Left lobe of liver (tissue), 2 donors: ENCODE results near the gene SLC35E2B. TPM values are rescaled to one million over a fixed set of nuclear protein-coding genes. Genes with fewer than 3 reads are reported as not detected.

ENCODE experiments used
- ATAC-seq: fragments of 200-7000 bp; cut with Tn5 transposase; one replicate; pipeline ENCODE4 v1.9.1; 2020; ENCODE audit warnings: mild to moderate bottlenecking, moderate library complexity
- DNase-seq: peaks from one replicate; pipeline ENCODE4 v3.0.0-alpha.2; 2020; ENCODE audit warnings: low spot score
- total RNA-seq: library from RNA; stranded (reverse); gene quantifications from one replicate; pipeline ENCODE4 v1.2.1, GENCODE V29; 2021
- donor health status: DM: no; HTN: no; CAD: no; lungs with moderate emphysema.
- donor health status: DM: no; HTN: yes; CAD: no.

Gene SLC35E2B
- total RNA-seq, 1 donor from 2014 or later: 18.6 TPM

DNA sequence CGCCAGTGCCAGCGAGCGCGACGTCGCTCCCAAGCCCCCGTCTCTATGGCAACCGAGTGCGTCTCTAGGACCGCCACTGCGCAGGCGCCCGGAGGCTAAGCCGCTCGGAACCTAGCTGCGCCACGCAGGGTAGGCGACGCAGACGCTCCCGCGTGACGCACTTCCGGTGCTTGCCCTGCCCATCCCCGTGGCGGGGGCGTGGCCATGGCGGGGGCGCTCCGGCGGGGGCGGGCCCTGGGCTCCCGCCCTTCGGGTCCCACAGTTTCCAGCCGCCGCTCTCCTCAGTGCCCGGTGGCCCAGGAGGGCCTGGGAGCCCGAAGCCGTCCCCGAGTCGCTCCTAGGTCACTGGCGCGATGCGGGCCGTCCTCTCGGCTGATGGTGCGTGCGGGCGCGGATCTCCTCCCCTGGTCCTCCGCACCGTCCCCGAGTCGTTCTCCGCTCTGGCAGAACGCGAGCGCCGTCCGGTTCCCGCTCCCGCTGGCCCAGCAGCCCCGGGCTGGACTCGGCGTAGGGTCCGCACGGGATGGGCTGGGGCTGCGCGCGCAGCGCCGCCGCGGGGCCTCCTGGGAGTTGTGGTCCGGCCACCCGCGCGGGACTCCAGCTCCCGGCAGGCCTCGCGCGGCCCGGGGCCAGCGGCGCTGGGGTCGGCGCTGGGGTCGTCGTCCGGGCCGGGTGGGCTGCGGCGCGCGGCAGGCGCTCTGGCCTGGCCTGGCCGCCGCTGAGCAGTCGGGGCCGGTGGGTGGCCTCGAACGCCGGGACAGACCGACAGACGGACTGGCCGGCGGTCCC, 77.1 kb downstream of the SLC35E2B start, which contains the start of gene MIB2:
Gene MIB2, plus strand, starts transcription at position 245 of the 789 bp plus-strand sequence. CDS start 7,953 bp downstream, outside the sequence.
- DNase-seq (peak; percentile 98), ATAC-seq (peak; percentile 87)

DNA sequence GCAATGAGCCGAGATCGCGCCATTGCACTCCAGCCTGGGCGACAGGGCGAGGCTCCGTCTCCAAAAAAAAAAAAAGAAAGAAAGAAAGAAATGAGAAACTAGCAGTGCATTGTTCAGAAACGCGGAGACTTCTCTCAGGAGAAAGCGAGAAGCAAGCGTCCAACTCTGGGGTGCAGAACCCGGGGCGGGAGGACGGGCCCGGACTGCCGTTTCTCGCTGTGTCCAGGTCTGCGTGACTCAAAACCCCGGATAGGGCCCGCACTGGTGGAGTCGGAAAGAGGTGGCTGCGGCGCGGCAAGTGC, 77.7 kb downstream of the SLC35E2B start:
- no peak for ATAC-seq
- no peak for DNase-seq

DNA sequence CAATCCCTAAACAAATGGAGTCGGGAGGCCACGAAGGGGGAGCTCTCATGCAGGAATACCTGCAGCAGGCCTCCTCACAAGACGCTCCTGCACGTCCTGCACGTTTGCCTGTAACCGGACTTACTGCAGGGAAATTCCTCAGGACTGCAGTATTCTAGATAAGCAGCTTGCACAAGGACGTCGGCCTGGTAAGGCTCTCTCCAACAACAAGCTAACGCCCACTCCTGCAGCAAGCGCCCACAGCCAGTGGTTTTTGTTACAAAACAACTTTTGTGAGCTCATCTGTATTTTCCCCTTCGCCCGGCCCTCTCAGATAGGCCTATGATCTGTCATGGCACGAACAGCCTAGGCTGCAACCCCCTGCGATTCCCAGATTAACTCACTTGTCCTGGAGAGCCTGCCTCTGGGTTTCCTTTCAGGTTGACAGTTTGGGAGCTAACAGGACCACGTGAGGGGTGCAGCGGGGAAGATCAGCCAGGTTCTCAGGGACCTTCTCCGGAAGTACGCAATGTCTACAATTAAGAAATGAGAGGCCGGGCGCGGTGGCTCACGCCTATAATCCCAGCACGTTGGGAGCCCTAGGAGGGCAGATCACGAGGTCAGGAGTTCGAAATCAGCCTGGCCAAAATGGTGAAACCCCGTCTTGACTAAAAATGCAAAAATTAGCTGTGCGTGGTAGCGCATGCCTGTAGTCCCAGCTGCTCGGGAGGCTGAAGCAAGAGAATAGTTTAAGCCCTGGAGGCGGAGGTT, 78.2 kb downstream of the SLC35E2B start:
- no peak for DNase-seq
- ATAC-seq: peak; percentile 19

DNA sequence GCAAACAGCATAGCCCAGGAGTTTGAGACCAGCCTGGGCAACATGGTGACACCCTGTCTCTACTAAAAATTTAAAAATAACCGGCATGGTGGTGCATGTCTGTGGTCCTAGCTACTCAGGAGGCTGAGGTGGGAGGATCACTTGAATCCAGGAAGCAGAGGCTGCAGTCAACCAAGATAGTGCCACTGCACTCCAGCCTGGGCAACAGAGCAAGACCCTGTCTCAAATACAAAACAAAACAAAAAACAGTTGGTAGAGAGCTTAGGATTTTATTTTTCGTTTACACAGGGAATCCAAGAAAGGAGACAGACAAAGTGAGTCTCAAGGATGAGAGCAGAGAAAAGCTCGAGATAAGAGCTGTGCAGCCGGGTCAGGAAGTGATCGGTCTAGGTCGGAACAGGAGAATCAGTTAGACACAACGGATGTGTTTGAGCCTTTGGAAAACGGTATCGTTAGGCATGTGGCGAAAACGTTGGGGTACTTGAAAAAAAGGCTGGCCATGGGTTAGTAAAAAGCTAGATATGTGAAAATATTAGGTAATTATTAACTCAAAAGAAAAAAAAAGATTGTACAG, 79.0 kb downstream of the SLC35E2B start:
- no peak for ATAC-seq
- no peak for DNase-seq

DNA sequence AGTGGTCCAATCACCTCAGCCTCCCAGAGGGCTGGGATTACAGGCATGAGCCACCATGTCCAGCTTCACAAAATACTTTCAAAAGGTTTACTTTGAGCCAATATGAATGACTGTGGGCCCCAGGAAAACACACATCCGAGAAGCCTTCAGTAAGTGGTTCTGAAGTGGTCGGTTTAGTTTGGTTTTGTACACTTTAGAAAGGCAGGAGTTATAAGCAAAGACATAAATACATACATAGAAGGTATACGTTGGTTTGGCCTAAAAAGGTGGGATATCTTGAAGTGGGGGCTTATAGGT, 80.5 kb downstream of the SLC35E2B start:
- ATAC-seq: no peak
- no peak for DNase-seq

DNA sequence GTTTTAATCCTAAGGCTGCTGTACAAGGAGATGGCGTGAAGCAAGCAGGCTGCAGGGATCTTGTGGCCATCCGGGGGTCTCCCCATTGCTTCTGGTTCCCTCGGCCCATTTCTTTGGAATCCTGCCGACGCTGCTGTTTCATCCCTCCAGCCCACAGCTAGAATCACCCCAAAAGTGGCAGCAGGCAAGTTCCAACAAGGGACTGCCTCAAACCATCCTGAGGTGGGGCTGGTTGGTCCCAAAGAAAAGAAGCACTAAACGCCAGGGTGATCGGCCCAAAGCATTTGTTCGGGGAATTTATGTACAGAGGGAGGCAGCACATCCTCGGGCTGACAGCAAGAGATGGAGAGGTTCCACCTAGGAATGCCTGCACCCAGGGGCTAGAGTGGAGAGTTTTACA, 81.8 kb downstream of the SLC35E2B start:
- no peak for ATAC-seq
- DNase-seq: no peak

- DNase-seq: no peak
- ATAC-seq: no peak
These were observed 82.6 kb downstream of the SLC35E2B start for GRCh38 chr1:1609822-1610485.

Other genes with a start within 250 kb of the SLC35E2B start
- 2.9 TPM for gene ATAD3C, start 243.1 kb downstream of the SLC35E2B start, total RNA-seq
- 16.0 TPM for gene ATAD3B, start 221.0 kb downstream of the SLC35E2B start, total RNA-seq
- gene ATAD3A, start 180.6 kb downstream of the SLC35E2B start, total RNA-seq: 16.3 TPM
- gene TMEM240, start 152.2 kb downstream of the SLC35E2B start, total RNA-seq: 0.98 TPM
- gene SSU72, start 117.9 kb downstream of the SLC35E2B start, total RNA-seq: 65.4 TPM
- 0.58 TPM for gene FNDC10, start 92.7 kb downstream of the SLC35E2B start, total RNA-seq
- gene MIB2, start 77.3 kb downstream of the SLC35E2B start, total RNA-seq: 65.1 TPM
- 1.6 TPM for gene MMP23B, start 60.6 kb downstream of the SLC35E2B start, total RNA-seq
- 8.7 TPM for gene CDK11B, start 33.8 kb downstream of the SLC35E2B start, total RNA-seq
- 13.6 TPM for gene CDK11A, start 31.6 kb upstream of the SLC35E2B start, total RNA-seq
- gene NADK, start 85.7 kb upstream of the SLC35E2B start, total RNA-seq: 136 TPM
- 97.3 TPM for gene GNB1, start 198.3 kb upstream of the SLC35E2B start, total RNA-seq
- 1.4 TPM for gene CALML6, start 222.5 kb upstream of the SLC35E2B start, total RNA-seq
- 11.3 TPM for gene TMEM52, start 226.5 kb upstream of the SLC35E2B start, total RNA-seq